Nephron (organoid): Measurements from ENCODE around the gene SRBD1.
A peak's percentile ranks its signal among the peaks of the same experiment; 100 is the strongest.

Source experiments
- H3K27ac Mint-ChIP-seq, 3 experiments: 2 replicates each; pipeline ENCODE4 v1.8.0; 2020; ENCODE audit warnings: mixed read lengths in 3 of 3, mild to moderate bottlenecking in 2 of 3, moderate library complexity in 1 of 3
- H3K27me3 Mint-ChIP-seq: 2 replicates; pipeline ENCODE4 v1.8.0; 2021; ENCODE audit warnings: low read depth, mild to moderate bottlenecking, moderate library complexity, mixed read lengths
- H3K36me3 Mint-ChIP-seq: 2 replicates; pipeline ENCODE4 v1.8.0; 2020; ENCODE audit warnings: low read depth, mixed read lengths
- H3K4me1 Mint-ChIP-seq: 2 replicates; pipeline ENCODE4 v1.8.0; 2020; ENCODE audit warnings: mixed read lengths
- H3K4me3 Mint-ChIP-seq, 3 experiments: 2 replicates each; pipeline ENCODE4 v1.8.0; 2020; ENCODE audit warnings: mild to moderate bottlenecking in 3 of 3, mixed read lengths in 3 of 3, moderate library complexity in 2 of 3
- H3K9me3 Mint-ChIP-seq: 2 replicates; pipeline ENCODE4 v1.8.0; 2020; ENCODE audit warnings: mixed read lengths
- TF ChIP-seq, protein P1 (sequence below), 3 experiments: fragments of 200-600 bp; sonication (generic); IDR thresholded peaks; one replicate each; pipeline ENCODE4 v1.5.0; 2021; ENCODE audit warnings: antibody characterized with exemption in 3 of 3; ENCODE audit not compliant: unreplicated experiment in 3 of 3

SRBD1 gene

DNA sequence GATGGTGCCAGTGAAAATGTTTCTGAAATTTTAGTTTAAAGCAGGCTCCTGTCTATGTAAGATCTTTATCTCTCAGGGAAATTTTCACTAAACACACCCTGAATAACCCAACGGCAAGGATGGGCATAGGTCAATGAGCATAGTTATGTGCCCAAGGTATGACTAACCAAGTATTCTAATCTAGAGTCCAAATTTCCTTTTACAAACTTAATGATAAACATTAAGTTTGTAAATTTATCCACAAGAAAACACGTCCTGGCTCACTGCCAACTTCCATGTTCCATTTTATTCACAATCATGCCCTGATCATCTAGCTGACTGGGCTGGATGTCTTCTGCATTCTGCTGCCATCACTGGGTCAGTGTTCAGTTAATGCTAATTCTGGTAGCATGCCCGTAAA, 151.2 kb downstream of the SRBD1 start:
- Mint-ChIP-seq H3K9me3 (no peaks in the 10 kb centered on the region), H3K27ac (peak overlapping the region in 1 of 3 experiments; percentile 46), H3K36me3 (peaks cover 15% of the 10 kb centered on the region), H3K4me3 (no peak overlapping the region), H3K27me3 (no peaks in the 10 kb centered on the region), H3K4me1 (peaks cover 18% of the 10 kb centered on the region)
- TF ChIP-seq, protein P1, sequence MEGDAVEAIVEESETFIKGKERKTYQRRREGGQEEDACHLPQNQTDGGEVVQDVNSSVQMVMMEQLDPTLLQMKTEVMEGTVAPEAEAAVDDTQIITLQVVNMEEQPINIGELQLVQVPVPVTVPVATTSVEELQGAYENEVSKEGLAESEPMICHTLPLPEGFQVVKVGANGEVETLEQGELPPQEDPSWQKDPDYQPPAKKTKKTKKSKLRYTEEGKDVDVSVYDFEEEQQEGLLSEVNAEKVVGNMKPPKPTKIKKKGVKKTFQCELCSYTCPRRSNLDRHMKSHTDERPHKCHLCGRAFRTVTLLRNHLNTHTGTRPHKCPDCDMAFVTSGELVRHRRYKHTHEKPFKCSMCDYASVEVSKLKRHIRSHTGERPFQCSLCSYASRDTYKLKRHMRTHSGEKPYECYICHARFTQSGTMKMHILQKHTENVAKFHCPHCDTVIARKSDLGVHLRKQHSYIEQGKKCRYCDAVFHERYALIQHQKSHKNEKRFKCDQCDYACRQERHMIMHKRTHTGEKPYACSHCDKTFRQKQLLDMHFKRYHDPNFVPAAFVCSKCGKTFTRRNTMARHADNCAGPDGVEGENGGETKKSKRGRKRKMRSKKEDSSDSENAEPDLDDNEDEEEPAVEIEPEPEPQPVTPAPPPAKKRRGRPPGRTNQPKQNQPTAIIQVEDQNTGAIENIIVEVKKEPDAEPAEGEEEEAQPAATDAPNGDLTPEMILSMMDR (IDR thresholded peaks at IDR 0.05; ENCODE audit: unreplicated experiment in 3 of 3) = no peak

DNA sequence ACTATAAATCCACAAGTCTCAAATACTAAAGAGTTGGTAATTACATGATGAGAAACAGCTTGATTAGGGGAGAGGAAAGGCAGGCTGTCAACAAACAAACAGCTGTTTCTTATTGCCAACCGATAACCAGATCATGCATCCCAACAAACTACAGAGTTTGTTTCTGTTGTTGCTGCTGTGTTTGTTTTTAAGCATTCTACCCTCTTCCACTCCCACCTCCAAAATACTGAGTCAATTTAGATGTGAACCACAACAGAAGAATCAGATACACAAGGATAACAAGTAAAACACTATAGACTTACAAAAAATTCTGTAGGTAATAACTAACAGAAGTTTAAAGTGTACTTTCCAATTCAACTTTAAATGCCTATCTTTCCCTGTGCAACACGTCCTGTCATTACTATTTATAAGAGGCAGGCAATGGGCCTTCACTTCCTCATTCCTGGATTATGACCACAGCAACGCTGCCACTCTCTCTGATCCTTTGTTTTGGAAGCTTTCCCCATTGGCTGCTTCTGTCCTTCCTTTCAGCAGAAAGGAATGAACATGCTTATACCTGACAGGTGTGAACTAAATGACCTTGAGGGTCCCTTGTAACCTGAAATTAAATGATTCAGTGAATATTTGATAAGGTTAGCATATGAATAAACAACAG, 152.0 kb downstream of the SRBD1 start:
- H3K27me3 Mint-ChIP-seq = no peaks in the 10 kb centered on the region
- TF ChIP-seq, protein P1 (IDR thresholded peaks at IDR 0.05; ENCODE audit: unreplicated experiment in 3 of 3) = no peak
- peaks cover 18% of the 10 kb centered on the region for H3K4me1 Mint-ChIP-seq
- H3K4me3 Mint-ChIP-seq = no peak overlapping the region
- peak overlapping the region; percentile 43 to 54 (median 46) for H3K27ac Mint-ChIP-seq
- H3K36me3 Mint-ChIP-seq = peaks cover 15% of the 10 kb centered on the region
- H3K9me3 Mint-ChIP-seq = no peaks in the 10 kb centered on the region

DNA sequence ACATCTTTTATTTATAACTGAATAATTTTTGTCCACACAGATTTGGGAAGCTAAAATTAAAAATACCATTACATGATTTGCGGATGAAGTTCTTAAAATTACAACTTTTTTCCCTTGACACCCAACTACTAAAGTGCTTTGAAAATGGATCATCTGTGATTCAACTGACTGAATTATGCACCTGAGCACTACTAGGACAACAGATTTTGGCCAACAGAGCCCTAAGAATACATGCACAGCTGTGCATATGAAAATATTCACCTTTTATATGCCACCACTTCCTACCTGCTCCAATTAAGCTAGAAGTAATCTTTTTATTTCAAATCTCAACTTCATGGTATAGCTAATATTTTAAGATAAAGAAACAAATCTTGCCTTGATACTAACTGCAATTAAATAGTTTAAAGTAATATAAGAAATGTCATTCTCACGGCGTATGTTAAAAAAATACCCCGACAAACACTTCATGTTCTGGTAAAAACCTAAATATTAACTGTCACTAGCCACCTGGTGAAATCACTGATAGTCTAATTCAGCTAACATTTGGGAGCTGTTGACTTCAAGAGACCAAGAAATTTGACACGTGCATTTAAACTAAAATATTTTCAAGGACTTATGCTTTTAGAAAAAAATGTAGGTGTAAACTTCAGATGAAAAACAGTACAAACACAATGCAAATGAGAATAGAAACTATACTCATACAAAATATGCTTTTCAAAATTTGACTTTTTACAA, 153.7 kb downstream of the SRBD1 start:
- TF ChIP-seq, protein P1 (IDR thresholded peaks at IDR 0.05; ENCODE audit: unreplicated experiment in 3 of 3) = no peak
- H3K27ac Mint-ChIP-seq = no peak overlapping the region
- H3K9me3 Mint-ChIP-seq = no peaks in the 10 kb centered on the region
- H3K4me3 Mint-ChIP-seq = no peak overlapping the region
- no peaks in the 10 kb centered on the region for H3K27me3 Mint-ChIP-seq
- H3K36me3 Mint-ChIP-seq = peaks cover 10% of the 10 kb centered on the region
- H3K4me1 Mint-ChIP-seq = peaks cover 33% of the 10 kb centered on the region

DNA sequence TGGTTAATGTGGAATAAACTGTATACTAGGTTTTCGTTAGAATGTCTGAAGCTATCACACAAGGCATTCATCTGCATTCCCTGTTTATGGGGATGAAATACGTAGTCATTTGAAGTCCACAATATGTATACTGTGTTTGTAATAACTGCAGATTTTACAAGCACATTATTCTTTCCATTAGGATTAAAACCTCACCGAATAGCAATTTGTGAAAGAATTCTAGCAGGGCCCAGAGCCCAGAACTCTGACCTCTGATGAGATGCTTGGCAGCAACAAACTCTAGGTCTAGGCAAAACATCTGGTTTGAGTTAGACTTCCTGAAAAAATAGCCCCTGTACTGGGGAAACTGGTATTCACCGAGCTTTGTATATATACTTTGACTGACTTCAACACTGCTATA, 158.2 kb downstream of the SRBD1 start:
- no peaks in the 10 kb centered on the region for H3K36me3 Mint-ChIP-seq
- TF ChIP-seq, protein P1 (IDR thresholded peaks at IDR 0.05; ENCODE audit: unreplicated experiment in 3 of 3) = no peak
- H3K9me3 Mint-ChIP-seq = no peaks in the 10 kb centered on the region
- peaks cover 27% of the 10 kb centered on the region for H3K4me1 Mint-ChIP-seq
- H3K4me3 Mint-ChIP-seq = no peak overlapping the region
- H3K27me3 Mint-ChIP-seq = no peaks in the 10 kb centered on the region
- H3K27ac Mint-ChIP-seq = peak overlapping the region; percentile 73 to 76 (median 75)

DNA sequence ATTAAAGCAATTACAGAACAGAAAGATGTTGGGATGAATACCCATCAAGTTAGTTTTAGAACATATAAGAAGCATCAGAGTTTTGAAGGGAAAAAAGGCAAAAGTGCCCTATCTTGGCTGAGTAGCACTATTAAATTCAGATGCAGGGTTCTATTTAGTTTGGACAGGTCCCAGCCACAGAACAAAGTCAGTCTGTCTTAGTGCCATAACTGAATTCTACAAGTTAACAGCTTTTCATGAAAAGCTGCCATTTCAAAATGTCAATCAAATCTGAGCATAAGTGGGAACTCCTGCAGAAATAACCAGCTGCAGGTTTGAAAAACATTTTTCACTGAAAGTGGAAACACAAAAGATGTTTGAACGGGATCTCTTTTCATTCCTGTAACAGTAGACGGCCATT, 160.4 kb downstream of the SRBD1 start:
- Mint-ChIP-seq H3K27ac (no peak overlapping the region), H3K4me3 (no peak overlapping the region), H3K9me3 (no peaks in the 10 kb centered on the region), H3K36me3 (no peaks in the 10 kb centered on the region), H3K27me3 (no peaks in the 10 kb centered on the region), H3K4me1 (peaks cover 21% of the 10 kb centered on the region)
- TF ChIP-seq, protein P1 (IDR thresholded peaks at IDR 0.05; ENCODE audit: unreplicated experiment in 3 of 3) = no peak
